ENCODE measurements around the gene LDLRAD4.

LDLRAD4 gene

DNA sequence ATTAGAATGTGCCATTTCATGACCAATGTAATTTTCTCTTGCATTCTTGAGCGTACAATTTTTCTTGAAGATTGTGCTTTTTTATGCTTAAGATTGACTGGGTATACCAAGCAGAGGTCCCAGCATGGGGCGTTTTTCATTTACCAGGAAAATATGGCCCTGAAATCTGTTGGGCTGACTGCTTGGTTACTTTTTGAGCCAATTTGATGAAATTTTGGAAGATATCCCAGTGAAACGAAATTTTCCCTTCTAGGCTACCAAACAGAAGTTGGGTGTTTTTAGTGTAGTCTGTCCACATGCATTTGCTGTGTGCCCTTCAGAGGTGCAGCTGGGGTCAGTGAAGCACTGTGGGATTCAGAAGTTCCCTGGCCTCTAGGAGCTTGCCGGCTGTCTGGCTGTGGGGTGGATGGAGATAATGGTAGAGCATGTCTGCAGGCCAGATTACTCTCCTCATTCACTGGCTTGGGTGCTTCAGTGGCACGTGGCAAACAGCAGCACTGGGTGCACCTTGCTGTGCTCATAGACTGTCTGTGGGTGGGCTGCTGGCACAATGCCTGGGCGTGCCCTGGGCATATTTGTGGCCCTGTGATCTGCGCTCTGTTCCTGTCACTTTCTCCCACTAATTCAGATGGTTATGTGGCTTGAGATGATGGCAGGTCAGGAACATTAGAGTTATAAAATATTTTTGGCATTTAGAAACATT is 73.3 kb downstream of the LDLRAD4 start:
- no peak overlapping the region for H3K4me3 ChIP-seq (ENCODE audit: insufficient read depth, low read length, poor library complexity, severe bottlenecking)
- no peaks in the 10 kb centered on the region for H3K36me3 ChIP-seq (ENCODE audit: low read length)
- TF ChIP-seq, protein P1, sequence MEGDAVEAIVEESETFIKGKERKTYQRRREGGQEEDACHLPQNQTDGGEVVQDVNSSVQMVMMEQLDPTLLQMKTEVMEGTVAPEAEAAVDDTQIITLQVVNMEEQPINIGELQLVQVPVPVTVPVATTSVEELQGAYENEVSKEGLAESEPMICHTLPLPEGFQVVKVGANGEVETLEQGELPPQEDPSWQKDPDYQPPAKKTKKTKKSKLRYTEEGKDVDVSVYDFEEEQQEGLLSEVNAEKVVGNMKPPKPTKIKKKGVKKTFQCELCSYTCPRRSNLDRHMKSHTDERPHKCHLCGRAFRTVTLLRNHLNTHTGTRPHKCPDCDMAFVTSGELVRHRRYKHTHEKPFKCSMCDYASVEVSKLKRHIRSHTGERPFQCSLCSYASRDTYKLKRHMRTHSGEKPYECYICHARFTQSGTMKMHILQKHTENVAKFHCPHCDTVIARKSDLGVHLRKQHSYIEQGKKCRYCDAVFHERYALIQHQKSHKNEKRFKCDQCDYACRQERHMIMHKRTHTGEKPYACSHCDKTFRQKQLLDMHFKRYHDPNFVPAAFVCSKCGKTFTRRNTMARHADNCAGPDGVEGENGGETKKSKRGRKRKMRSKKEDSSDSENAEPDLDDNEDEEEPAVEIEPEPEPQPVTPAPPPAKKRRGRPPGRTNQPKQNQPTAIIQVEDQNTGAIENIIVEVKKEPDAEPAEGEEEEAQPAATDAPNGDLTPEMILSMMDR (IDR thresholded peaks at IDR 0.05; ENCODE audit: insufficient read depth, low read length, poor library complexity, severe bottlenecking), result no peak
- TF ChIP-seq EZH2phosphoT487 (conservative IDR thresholded peaks at IDR 0.05; ENCODE audit: low read length), result no peak
- H3K4me2 ChIP-seq (ENCODE audit: low read depth, low read length, poor library complexity, severe bottlenecking), result no peak overlapping the region
- no peaks in the 10 kb centered on the region for H3K9me3 ChIP-seq (ENCODE audit: insufficient read depth, low read length)
- H4K20me1 ChIP-seq (ENCODE audit: low read depth, low read length), result no peaks in the 10 kb centered on the region
- no peaks in the 10 kb centered on the region for H3F3A ChIP-seq (ENCODE audit: insufficient read depth)
- no peak overlapping the region for H3K27ac ChIP-seq (ENCODE audit: low read depth, low read length)
- no peak overlapping the region for H3K9ac ChIP-seq (ENCODE audit: low read length)
- H3K9me2 ChIP-seq (replicated peaks; ENCODE audit: insufficient read depth, low read length), result no peaks in the 10 kb centered on the region
- H3K27me3 ChIP-seq (ENCODE audit: low read length), result no peaks in the 10 kb centered on the region
- no peaks in the 10 kb centered on the region for H3K79me2 ChIP-seq (ENCODE audit: insufficient read depth, low read length)
- H2AFZ ChIP-seq (ENCODE audit: low read depth, low read length, severe bottlenecking), result no peak overlapping the region

DNA sequence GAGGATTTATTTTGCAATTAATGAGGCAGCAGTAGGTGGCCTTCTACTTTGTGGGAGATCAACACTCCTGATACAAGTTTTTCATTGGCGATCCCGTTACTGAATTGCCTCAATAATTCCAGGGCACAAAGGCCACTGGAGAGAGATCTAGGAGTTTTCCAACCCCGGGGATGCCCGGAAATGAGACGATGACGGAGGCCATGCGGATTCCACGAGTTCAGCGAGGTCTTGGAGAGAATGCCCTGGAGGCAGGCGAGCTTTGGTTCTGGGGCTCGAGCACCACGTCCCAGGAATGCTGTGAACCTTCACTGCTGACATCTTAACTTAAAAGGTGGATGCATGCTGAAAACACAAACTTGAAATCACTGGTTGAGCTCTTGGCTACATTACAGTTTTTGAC is 74.2 kb downstream of the LDLRAD4 start:
- Histone ChIP-seq H3K9me3 (ENCODE audit: insufficient read depth, low read length) (no peaks in the 10 kb centered on the region), H3K79me2 (ENCODE audit: insufficient read depth, low read length) (no peaks in the 10 kb centered on the region), H3F3A (ENCODE audit: insufficient read depth) (no peaks in the 10 kb centered on the region), H2AFZ (ENCODE audit: low read depth, low read length, severe bottlenecking) (no peak overlapping the region), H3K36me3 (ENCODE audit: low read length) (no peaks in the 10 kb centered on the region), H3K9me2 (replicated peaks; ENCODE audit: insufficient read depth, low read length) (no peaks in the 10 kb centered on the region), H3K9ac (ENCODE audit: low read length) (no peak overlapping the region), H3K4me2 (ENCODE audit: low read depth, low read length, poor library complexity, severe bottlenecking) (no peak overlapping the region), H3K27me3 (ENCODE audit: low read length) (no peaks in the 10 kb centered on the region), H3K4me3 (ENCODE audit: insufficient read depth, low read length, poor library complexity, severe bottlenecking) (no peak overlapping the region), H4K20me1 (ENCODE audit: low read depth, low read length) (no peaks in the 10 kb centered on the region), H3K27ac (ENCODE audit: low read depth, low read length) (no peak overlapping the region)
- TF ChIP-seq, protein P1 (IDR thresholded peaks at IDR 0.05; ENCODE audit: insufficient read depth, low read length, poor library complexity, severe bottlenecking), result no peak
- TF ChIP-seq EZH2phosphoT487 (conservative IDR thresholded peaks at IDR 0.05; ENCODE audit: low read length), result no peak

DNA sequence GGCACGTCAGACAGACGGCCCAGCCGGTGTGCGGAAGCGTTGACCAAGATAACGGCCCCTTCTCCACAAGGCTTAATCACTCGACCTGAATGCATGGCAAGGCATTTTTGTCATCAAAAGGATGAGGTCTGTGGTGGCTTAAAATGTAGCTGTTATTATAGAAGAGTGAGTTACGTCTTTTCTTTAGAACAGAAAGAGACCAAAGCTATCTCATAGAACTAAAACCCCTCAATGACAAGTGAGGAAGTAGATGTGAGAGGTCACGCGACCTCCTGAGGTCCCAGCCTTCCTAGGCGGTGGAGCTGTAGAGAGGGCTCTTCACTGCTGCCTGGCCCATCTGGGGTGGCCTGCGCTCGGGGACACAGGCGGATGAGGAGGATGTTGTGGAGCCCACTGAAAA is 75.7 kb downstream of the LDLRAD4 start:
- H3K4me2 ChIP-seq (ENCODE audit: low read depth, low read length, poor library complexity, severe bottlenecking), result no peak overlapping the region

More for the DNA sequence above, 75.7 kb downstream of the LDLRAD4 start:
- no peak overlapping the region for H3K27ac ChIP-seq (ENCODE audit: low read depth, low read length)
- no peaks in the 10 kb centered on the region for H3K9me3 ChIP-seq (ENCODE audit: insufficient read depth, low read length)
- H3K36me3 ChIP-seq (ENCODE audit: low read length), result no peaks in the 10 kb centered on the region
- H3K27me3 ChIP-seq (ENCODE audit: low read length), result no peaks in the 10 kb centered on the region
- no peak overlapping the region for H3K9ac ChIP-seq (ENCODE audit: low read length)
- no peaks in the 10 kb centered on the region for H4K20me1 ChIP-seq (ENCODE audit: low read depth, low read length)
- no peaks in the 10 kb centered on the region for H3K79me2 ChIP-seq (ENCODE audit: insufficient read depth, low read length)
- no peak overlapping the region for H3K4me3 ChIP-seq (ENCODE audit: insufficient read depth, low read length, poor library complexity, severe bottlenecking)
- no peaks in the 10 kb centered on the region for H3F3A ChIP-seq (ENCODE audit: insufficient read depth)
- H2AFZ ChIP-seq (ENCODE audit: low read depth, low read length, severe bottlenecking), result no peak overlapping the region
- no peaks in the 10 kb centered on the region for H3K9me2 ChIP-seq (replicated peaks; ENCODE audit: insufficient read depth, low read length)
- no peak for TF ChIP-seq EZH2phosphoT487 (conservative IDR thresholded peaks at IDR 0.05; ENCODE audit: low read length)
- TF ChIP-seq, protein P1 (IDR thresholded peaks at IDR 0.05; ENCODE audit: insufficient read depth, low read length, poor library complexity, severe bottlenecking), result no peak

Measured in SU-DHL-6 (cell line).